ENCODE measurements around the gene MFSD2B. TPM values are rescaled to one million over a fixed set of nuclear protein-coding genes. Genes with fewer than 3 reads are reported as not detected.

The MFSD2B gene
- total RNA-seq, 1 experiment from 2014 or later = not detected

DNA sequence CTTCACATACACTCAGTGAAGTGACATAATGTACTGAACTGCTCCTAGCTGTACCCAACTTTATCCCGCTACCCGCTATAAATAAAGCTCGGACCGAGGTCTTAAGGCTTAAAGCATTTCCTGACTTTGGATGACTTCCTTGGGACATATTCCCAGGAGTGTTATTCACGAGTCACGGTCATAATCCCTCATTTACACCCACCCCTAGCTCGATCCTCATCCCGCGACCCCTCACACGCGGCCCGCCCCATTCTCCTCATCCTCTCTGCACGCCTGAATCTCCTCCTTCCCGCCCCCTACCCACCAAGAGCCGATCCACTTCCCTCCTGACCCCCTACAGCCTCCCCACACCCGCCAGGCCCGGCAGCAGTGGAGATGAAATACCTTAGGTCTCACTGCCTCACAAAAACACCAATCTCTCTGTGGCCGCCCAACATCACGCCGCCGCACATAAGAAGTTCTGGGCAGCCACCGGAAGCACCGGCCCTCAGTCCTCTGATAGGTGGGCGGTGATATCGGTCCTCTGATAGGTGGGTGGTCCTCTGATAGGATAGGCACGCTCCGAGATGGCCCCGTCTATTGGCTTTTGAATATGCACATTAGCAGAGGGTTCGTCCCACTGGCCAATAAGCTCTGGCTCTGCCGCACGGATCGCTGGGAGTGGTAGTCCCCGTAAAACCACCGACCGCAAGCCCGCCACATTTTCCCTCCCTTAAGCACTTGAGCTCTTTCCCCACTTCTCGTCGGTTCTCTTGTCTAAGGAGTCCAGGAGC lies 37.2 kb downstream of the MFSD2B start, which contains the start of gene WDCP:
Gene WDCP (minus strand): TSS at position 462 of the 773 bp plus-strand sequence. CDS start 7,897 bp downstream, outside the sequence.
- intact Hi-C loops (cut with micrococcal nuclease; ENCODE audit: unreplicated experiment) = loop anchor here (2.0 kb wide), 1 partner anchor 30 kb away; the partner anchor contains the start of gene SF3B6
- TF ChIP-seq, protein P1, sequence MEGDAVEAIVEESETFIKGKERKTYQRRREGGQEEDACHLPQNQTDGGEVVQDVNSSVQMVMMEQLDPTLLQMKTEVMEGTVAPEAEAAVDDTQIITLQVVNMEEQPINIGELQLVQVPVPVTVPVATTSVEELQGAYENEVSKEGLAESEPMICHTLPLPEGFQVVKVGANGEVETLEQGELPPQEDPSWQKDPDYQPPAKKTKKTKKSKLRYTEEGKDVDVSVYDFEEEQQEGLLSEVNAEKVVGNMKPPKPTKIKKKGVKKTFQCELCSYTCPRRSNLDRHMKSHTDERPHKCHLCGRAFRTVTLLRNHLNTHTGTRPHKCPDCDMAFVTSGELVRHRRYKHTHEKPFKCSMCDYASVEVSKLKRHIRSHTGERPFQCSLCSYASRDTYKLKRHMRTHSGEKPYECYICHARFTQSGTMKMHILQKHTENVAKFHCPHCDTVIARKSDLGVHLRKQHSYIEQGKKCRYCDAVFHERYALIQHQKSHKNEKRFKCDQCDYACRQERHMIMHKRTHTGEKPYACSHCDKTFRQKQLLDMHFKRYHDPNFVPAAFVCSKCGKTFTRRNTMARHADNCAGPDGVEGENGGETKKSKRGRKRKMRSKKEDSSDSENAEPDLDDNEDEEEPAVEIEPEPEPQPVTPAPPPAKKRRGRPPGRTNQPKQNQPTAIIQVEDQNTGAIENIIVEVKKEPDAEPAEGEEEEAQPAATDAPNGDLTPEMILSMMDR (IDR thresholded peaks at IDR 0.05; ENCODE audit: unreplicated experiment) = no peak

DNA sequence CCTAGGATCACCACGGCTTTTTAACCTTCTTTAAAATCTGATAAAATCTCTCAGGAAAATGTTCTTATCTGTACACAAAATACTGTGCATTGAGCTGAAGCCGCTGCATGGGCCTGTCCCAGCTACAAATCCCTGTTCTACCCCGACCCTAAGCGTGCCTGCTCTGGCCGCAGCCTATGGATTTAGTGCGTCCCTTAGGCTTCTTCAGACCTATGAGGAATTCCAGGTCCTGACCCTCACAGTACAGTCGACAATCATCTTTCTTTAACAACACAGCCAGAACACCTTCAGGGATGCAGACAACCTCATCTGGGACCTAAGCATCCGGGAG lies 37.8 kb downstream of the MFSD2B start:
- Mint-ChIP-seq H3K4me1 (ENCODE audit: low read depth, unreplicated experiment) (peaks cover 9% of the 10 kb centered on the region), H3K27ac (ENCODE audit: unreplicated experiment) (peak overlapping the region; percentile 50), H3K4me3 (ENCODE audit: low read depth, unreplicated experiment) (peak overlapping the region; percentile 88), H3K27me3 (ENCODE audit: unreplicated experiment) (no peaks in the 10 kb centered on the region), H3K9me3 (ENCODE audit: low read depth, unreplicated experiment) (no peaks in the 10 kb centered on the region), H3K36me3 (ENCODE audit: insufficient read depth, unreplicated experiment) (peaks cover 34% of the 10 kb centered on the region)
- no peak for DNase-seq
- BruUV-seq (replicated peaks) = no TSS peak
- CTCF ChIA-PET = interaction anchor here (0.5 to 1.8 kb wide), 6 partner anchors 18 to 248 kb away, joined by 3 to 13 read pairs (median 6); partner anchors contain the start of genes ATAD2B, SF3B6 and TP53I3
- TF ChIP-seq, protein P1 (IDR thresholded peaks at IDR 0.05; ENCODE audit: unreplicated experiment) = no peak
- intact Hi-C loops (cut with micrococcal nuclease; ENCODE audit: unreplicated experiment) = loop anchor here (2.0 kb wide), 1 partner anchor 29 kb away; the partner anchor contains the start of gene SF3B6

More for the DNA sequence above, 37.2 kb downstream of the MFSD2B start, which contains the start of gene WDCP:
- Mint-ChIP-seq H3K27me3 (ENCODE audit: unreplicated experiment) (no peaks in the 10 kb centered on the region), H3K27ac (ENCODE audit: unreplicated experiment) (peak within 1 kb of the TSS; percentile 50), H3K4me3 (ENCODE audit: low read depth, unreplicated experiment) (peak within 1 kb of the TSS; percentile 88), H3K9me3 (ENCODE audit: low read depth, unreplicated experiment) (no peaks in the 10 kb centered on the region), H3K4me1 (ENCODE audit: low read depth, unreplicated experiment) (peaks cover 9% of the 10 kb centered on the region), H3K36me3 (ENCODE audit: insufficient read depth, unreplicated experiment) (peaks cover 34% of the 10 kb centered on the region)
- BruUV-seq (replicated peaks) = no TSS peak
- peak; percentile 94 for DNase-seq
- CTCF ChIA-PET = interaction anchor here (0.5 to 1.8 kb wide), 7 partner anchors 13 to 248 kb away, joined by 3 to 13 read pairs (median 4); partner anchors contain the start of genes ATAD2B, SF3B6 and TP53I3

DNA sequence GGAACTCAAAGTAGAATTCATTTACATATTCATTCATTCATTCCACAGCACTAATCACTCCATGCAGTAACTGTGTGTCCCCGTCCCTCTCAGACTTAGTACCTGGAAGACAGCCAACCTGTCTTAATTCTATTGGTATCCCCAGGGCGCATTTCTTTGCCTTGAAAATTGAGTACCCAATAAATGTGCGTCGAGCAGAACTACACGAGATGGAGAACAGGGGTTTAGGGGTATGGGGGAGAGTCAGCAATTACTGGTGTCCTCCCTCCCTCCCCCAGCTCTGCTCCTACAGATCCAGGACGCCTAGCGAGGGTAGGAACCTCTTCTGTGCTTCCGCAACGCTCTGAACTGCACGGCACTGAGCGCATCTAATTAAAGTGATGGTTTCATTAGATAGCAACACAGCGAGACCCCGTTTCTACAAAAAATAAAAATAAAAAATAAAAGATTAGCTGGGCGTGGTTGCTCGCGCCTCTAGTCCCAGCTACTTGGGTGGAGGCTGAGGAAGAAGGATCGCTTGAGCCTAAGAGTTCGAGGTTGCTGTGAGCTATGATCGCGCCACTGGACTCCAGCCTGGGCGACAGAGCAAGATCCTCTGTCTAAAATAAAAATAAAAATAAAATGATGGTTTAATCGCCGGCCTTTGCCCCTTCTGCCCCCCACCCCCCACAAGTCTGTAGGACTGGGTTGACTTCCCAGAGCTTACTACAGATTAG lies 39.0 kb downstream of the MFSD2B start:
- no peaks in the 10 kb centered on the region for H3K27me3 Mint-ChIP-seq (ENCODE audit: unreplicated experiment)
- intact Hi-C loops (cut with micrococcal nuclease; ENCODE audit: unreplicated experiment) = no loop called here
- DNase-seq = no peak
- H3K9me3 Mint-ChIP-seq (ENCODE audit: low read depth, unreplicated experiment) = no peaks in the 10 kb centered on the region
- peak overlapping the region; percentile 63 for H3K27ac Mint-ChIP-seq (ENCODE audit: unreplicated experiment)
- no peak overlapping the region for H3K4me3 Mint-ChIP-seq (ENCODE audit: low read depth, unreplicated experiment)
- CTCF ChIA-PET = interaction anchor here (1.0 kb wide), 2 partner anchors 27 to 122 kb away, joined by 4 to 5 read pairs; partner anchors contain the start of genes ATAD2B and SF3B6
- H3K4me1 Mint-ChIP-seq (ENCODE audit: low read depth, unreplicated experiment) = peaks cover 9% of the 10 kb centered on the region
- peaks cover 29% of the 10 kb centered on the region for H3K36me3 Mint-ChIP-seq (ENCODE audit: insufficient read depth, unreplicated experiment)
- TF ChIP-seq, protein P1 (IDR thresholded peaks at IDR 0.05; ENCODE audit: unreplicated experiment) = no peak
- no TSS peak for BruUV-seq (replicated peaks)

DNA sequence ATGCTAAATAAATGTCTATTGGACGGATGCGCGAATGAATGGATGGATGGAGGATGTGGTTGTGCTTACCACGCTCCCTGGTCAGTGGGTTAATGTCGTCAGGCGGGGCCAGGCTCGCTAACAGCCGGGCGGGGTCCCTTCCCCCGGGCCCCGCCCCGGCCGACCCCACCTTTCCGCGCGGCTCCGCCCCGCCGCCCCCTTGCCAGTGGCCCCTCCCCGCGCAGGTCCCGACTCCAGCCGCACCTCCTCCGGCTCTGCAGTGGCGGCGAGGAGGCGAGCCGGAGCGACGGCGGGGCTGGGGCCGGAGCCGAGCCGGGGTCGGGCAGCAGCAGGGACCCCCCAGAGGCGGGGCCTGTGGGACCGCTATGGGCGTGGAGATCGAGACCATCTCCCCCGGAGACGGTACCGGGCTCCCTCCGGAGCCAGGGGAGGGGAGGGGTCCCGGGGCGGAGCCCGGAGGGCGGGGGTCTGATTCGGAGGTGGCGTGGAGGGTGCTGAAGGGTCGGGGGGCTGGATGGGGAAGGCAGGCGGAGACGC lies 39.7 kb downstream of the MFSD2B start, which contains the start of gene FKBP1B:
Gene FKBP1B (plus strand): TSS at position 257 of the 537 bp plus-strand sequence. CDS start 109 bp downstream, at position 366.
- no peak within 1 kb of the TSS for H3K4me3 Mint-ChIP-seq (ENCODE audit: low read depth, unreplicated experiment)
- H3K27me3 Mint-ChIP-seq (ENCODE audit: unreplicated experiment) = no peaks in the 10 kb centered on the region
- no TSS peak for BruUV-seq (replicated peaks)
- intact Hi-C loops (cut with micrococcal nuclease; ENCODE audit: unreplicated experiment) = no loop called here
- peak; percentile 75 for DNase-seq
- peak within 1 kb of the TSS; percentile 63 for H3K27ac Mint-ChIP-seq (ENCODE audit: unreplicated experiment)
- CTCF ChIA-PET = interaction anchor here (1.0 to 1.4 kb wide), 3 partner anchors 16 to 123 kb away, joined by 4 to 5 read pairs (median 4); partner anchors contain the start of genes ATAD2B and SF3B6
- no peaks in the 10 kb centered on the region for H3K9me3 Mint-ChIP-seq (ENCODE audit: low read depth, unreplicated experiment)
- H3K4me1 Mint-ChIP-seq (ENCODE audit: low read depth, unreplicated experiment) = peaks cover 9% of the 10 kb centered on the region
- TF ChIP-seq, protein P1 (IDR thresholded peaks at IDR 0.05; ENCODE audit: unreplicated experiment) = no peak
- H3K36me3 Mint-ChIP-seq (ENCODE audit: insufficient read depth, unreplicated experiment) = peaks cover 29% of the 10 kb centered on the region
